OCI-LY7 (cell line): ENCODE data around the gene LRIG1.

Experiments
- EZH2phosphoT487 ChIP-seq: fragments of 200-600 bp; sonication (generic); IDR thresholded peaks from 2 replicates; pipeline ENCODE4 v1.6.1; 2018; ENCODE audit warnings: low read depth, borderline replicate concordance, mild to moderate bottlenecking, mixed run types, antibody characterized with exemption, low read length, moderate library complexity, mixed read lengths
- TF ChIP-seq, protein P1 (sequence below): fragments of 200-600 bp; sonication (generic); conservative IDR thresholded peaks from 2 replicates; pipeline ENCODE4 v1.5.1; 2014; ENCODE audit warnings: mild to moderate bottlenecking, antibody characterized with exemption, low read length, moderate library complexity, mixed read lengths

DNA sequence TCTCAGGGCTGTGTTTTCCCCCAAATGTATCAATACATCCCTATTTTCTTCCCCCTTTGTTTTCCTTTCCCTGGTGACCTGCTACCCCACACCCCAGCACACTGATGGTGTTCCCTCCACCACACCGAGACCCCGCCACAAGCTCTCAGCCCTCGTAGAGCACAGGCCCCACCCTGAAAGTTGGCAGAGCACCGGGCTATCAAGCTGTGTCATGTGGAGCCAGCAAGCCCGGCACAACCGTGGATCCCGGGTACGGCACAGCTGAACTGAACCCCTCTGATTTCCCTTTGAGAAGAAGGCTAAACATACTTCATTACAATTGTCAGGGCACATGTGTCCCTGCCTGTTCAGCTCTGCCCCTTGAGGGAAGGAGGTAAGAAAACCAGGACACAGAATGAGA lies 69.9 kb downstream of the LRIG1 start:
- TF ChIP-seq, protein P1, sequence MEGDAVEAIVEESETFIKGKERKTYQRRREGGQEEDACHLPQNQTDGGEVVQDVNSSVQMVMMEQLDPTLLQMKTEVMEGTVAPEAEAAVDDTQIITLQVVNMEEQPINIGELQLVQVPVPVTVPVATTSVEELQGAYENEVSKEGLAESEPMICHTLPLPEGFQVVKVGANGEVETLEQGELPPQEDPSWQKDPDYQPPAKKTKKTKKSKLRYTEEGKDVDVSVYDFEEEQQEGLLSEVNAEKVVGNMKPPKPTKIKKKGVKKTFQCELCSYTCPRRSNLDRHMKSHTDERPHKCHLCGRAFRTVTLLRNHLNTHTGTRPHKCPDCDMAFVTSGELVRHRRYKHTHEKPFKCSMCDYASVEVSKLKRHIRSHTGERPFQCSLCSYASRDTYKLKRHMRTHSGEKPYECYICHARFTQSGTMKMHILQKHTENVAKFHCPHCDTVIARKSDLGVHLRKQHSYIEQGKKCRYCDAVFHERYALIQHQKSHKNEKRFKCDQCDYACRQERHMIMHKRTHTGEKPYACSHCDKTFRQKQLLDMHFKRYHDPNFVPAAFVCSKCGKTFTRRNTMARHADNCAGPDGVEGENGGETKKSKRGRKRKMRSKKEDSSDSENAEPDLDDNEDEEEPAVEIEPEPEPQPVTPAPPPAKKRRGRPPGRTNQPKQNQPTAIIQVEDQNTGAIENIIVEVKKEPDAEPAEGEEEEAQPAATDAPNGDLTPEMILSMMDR = no peak
- no peak for TF ChIP-seq EZH2phosphoT487
